Measurements from ENCODE around the gene CYSLTR1. TPM values are rescaled to one million over a fixed set of nuclear protein-coding genes. Genes with fewer than 3 reads are reported as not detected.
"Not testable (repeated sequence)": the region's sequence is repeated elsewhere in the genome, so short reads cannot be mapped to it uniquely, and the experiment has no call there.

The CYSLTR1 gene
- total RNA-seq, 2 experiments from 2014 or later = 20.8 to 23.8 TPM

GRCh38 chrX:78316265-78316664 lies 11.1 kb downstream of the CYSLTR1 start:
- Mint-ChIP-seq H3K27me3 (no peaks in the 10 kb centered on the region), H3K4me1 (peaks cover 43% of the 10 kb centered on the region), H3K36me3 (ENCODE audit: low read depth) (peaks cover 62% of the 10 kb centered on the region), H3K9me3 (peaks cover 11% of the 10 kb centered on the region), H3K4me3 (no peak overlapping the region), H3K27ac (no peak overlapping the region)
- POLR2A ChIA-PET = no interaction called here
- CTCF ChIA-PET = interaction anchor here (1.1 kb wide), 1 partner anchor 11 kb away, joined by 5 read pairs; the partner anchor contains the start of gene CYSLTR1
- no peak for DNase-seq

DNA sequence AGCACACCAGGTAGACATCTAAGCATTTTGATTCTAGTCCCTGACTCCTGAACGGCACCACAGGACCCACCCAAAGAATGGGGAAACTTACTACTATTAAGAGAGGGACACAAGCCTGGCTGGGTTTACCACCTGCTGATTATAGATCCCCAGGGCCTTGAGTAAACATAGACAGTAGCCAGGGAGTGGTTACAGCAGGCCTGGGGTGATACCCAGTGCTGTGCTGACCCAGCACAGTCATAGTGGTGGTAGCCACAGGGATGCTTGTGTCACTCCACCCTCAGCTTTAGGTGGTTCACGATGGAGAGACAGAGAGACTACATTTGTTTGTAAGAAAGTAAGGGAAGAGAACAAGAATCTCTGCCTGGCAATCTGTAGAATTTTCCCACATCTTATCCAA lies 11.7 kb downstream of the CYSLTR1 start:
- Mint-ChIP-seq H3K9me3 (peaks cover 11% of the 10 kb centered on the region), H3K27me3 (no peaks in the 10 kb centered on the region), H3K27ac (no peak overlapping the region), H3K4me1 (peaks cover 39% of the 10 kb centered on the region), H3K36me3 (ENCODE audit: low read depth) (peaks cover 60% of the 10 kb centered on the region), H3K4me3 (no peak overlapping the region)
- CTCF ChIA-PET = interaction anchor here (0.6 to 1.1 kb wide), 3 partner anchors 12 to 30 kb away, joined by 3 to 5 read pairs (median 4); partner anchors contain the start of gene CYSLTR1
- no peak for DNase-seq
- POLR2A ChIA-PET = no interaction called here

- Mint-ChIP-seq H3K36me3 (ENCODE audit: low read depth) (peaks cover 65% of the 10 kb centered on the region), H3K4me1 (peaks cover 40% of the 10 kb centered on the region), H3K9me3 (peaks cover 17% of the 10 kb centered on the region), H3K27me3 (no peaks in the 10 kb centered on the region), H3K4me3 (no peak overlapping the region), H3K27ac (no peak overlapping the region)
- ChIA-PET POLR2A (no interaction called here), CTCF (no interaction called here)
- no peak for DNase-seq
Measured at GRCh38 chrX:78314561-78314960, 12.8 kb downstream of the CYSLTR1 start.

DNA sequence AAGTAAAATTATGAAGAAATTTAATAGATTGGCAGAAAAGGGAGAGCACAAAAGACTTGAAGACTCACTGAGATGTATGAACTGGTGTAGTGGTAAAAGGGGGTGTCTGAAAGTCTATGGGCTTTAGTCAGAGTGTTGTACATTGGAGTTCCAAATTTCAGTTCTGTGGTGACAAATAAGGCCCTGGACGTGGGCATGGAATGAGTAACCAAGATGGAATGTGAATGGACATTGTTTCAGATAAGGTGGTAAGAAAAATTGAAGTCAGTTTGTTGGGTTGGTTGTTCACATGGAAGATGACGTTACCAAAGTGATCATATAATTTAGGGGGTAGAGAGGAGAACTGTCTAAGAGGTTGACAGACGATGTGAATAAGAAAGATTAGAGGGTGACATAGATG lies 13.9 kb downstream of the CYSLTR1 start:
- H3K27ac Mint-ChIP-seq = no peak overlapping the region
- H3K9me3 Mint-ChIP-seq = peaks cover 14% of the 10 kb centered on the region
- no peaks in the 10 kb centered on the region for H3K27me3 Mint-ChIP-seq
- peaks cover 37% of the 10 kb centered on the region for H3K4me1 Mint-ChIP-seq
- ChIA-PET CTCF (interaction anchor here (0.9 kb wide), 1 partner anchor 13 kb away, joined by 3 read pairs; no protein-coding TSS in a partner anchor), POLR2A (no interaction called here)
- no peak for DNase-seq
- H3K36me3 Mint-ChIP-seq (ENCODE audit: low read depth) = peaks cover 69% of the 10 kb centered on the region
- H3K4me3 Mint-ChIP-seq = no peak overlapping the region

DNA sequence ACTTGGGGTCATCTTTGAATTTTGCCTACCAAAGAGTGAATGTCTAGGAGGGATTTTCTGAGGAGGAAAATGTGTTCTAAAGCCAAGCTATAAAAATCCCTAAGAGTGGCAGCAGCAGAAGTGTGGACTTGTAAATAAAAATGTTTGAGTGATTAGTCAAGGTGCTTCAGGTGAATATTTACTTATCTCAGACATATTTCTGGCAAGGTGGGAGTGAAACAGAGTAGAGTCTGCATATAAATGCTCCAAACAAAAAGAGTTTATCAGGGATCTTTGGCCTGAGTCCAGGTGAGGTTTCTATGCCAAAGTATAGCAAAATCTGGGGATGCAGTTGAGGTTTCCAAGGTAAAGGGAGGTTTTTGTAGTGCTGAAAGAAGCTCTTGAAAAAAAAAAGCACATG lies 19.7 kb downstream of the CYSLTR1 start:
- Mint-ChIP-seq H3K36me3 (ENCODE audit: low read depth) (peaks cover 58% of the 10 kb centered on the region), H3K9me3 (peaks cover 15% of the 10 kb centered on the region), H3K27me3 (no peaks in the 10 kb centered on the region), H3K27ac (no peak overlapping the region), H3K4me1 (peaks cover 9% of the 10 kb centered on the region), H3K4me3 (no peak overlapping the region)
- ChIA-PET CTCF (no interaction called here), POLR2A (no interaction called here)
- no peak for DNase-seq

DNA sequence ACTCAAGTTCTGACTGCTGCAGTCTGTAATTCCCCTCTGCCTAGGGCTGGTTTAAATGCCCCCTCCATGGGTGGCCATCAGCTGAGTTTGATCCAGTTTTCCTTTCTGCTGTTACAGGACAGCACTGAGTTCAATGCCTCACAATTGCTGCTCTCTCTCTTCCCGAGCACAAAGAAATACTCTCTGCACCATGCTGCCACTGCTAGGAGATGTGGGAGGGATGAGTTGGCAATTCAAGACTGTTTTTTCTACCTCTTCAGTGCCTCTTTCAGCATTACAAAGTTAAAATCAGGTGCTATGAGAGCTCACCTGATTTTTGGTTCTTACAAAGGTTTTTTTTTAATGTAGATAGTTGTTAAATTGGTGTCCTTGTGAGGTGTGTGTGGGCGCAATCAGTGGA lies 24.3 kb downstream of the CYSLTR1 start:
- CTCF ChIA-PET = no interaction called here
- H3K27ac Mint-ChIP-seq = no peak overlapping the region
- no peak overlapping the region for H3K4me3 Mint-ChIP-seq
- no peaks in the 10 kb centered on the region for H3K4me1 Mint-ChIP-seq
- peaks cover 50% of the 10 kb centered on the region for H3K36me3 Mint-ChIP-seq (ENCODE audit: low read depth)
- DNase-seq = no peak
- peaks cover 18% of the 10 kb centered on the region for H3K9me3 Mint-ChIP-seq
- no peaks in the 10 kb centered on the region for H3K27me3 Mint-ChIP-seq
- POLR2A ChIA-PET = no interaction called here

DNA sequence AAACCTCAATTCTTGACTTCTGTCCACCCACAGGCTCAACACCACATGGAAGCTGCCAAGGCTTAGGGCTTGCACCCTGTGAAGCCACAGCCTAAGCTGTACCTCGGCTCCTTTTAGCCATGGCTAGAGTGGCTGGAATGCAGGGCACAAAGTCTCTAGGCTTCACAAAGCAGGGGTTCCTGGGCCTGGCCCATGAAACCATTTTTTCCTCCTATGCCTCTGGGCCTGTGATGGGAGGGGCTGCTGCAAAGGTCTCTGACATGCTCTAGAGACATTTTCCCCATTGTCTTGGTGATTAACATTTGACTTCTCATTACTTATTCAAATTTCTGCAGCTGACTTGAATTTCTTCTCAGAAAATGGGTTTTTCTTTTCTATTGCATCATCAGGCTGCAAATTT lies 26.5 kb downstream of the CYSLTR1 start:
- POLR2A ChIA-PET, DNase-seq, H3K4me1 Mint-ChIP-seq, H3K27me3 Mint-ChIP-seq, H3K27ac Mint-ChIP-seq, H3K4me3 Mint-ChIP-seq: not testable (repeated sequence)
- CTCF ChIA-PET = interaction anchor here (0.6 kb wide), 1 partner anchor 101 kb away, joined by 3 read pairs; no protein-coding TSS in a partner anchor
- Mint-ChIP-seq H3K36me3 (ENCODE audit: low read depth) (peaks cover 37% of the 10 kb centered on the region), H3K9me3 (peaks cover 21% of the 10 kb centered on the region)

GRCh38 chrX:78283511-78283910 lies 43.9 kb downstream of the CYSLTR1 start:
- CTCF ChIA-PET = no interaction called here
- H3K36me3 Mint-ChIP-seq (ENCODE audit: low read depth) = peaks cover 43% of the 10 kb centered on the region
- DNase-seq = no peak

GRCh38 chrX:78237127-78237526 lies 90.3 kb downstream of the CYSLTR1 start:
- DNase-seq = no peak
- Mint-ChIP-seq H3K36me3 (ENCODE audit: low read depth) (no peaks in the 10 kb centered on the region), H3K27me3 (no peaks in the 10 kb centered on the region), H3K27ac (no peak overlapping the region), H3K9me3 (peaks cover under 1% of the 10 kb centered on the region), H3K4me3 (no peak overlapping the region), H3K4me1 (no peaks in the 10 kb centered on the region)
- ChIA-PET POLR2A (no interaction called here), CTCF (no interaction called here)

More at GRCh38 chrX:78283511-78283910, 43.9 kb downstream of the CYSLTR1 start:
- POLR2A ChIA-PET = no interaction called here
- Mint-ChIP-seq H3K9me3 (peaks cover 15% of the 10 kb centered on the region), H3K27ac (no peak overlapping the region), H3K27me3 (no peaks in the 10 kb centered on the region), H3K4me3 (no peak overlapping the region), H3K4me1 (no peaks in the 10 kb centered on the region)

DNA sequence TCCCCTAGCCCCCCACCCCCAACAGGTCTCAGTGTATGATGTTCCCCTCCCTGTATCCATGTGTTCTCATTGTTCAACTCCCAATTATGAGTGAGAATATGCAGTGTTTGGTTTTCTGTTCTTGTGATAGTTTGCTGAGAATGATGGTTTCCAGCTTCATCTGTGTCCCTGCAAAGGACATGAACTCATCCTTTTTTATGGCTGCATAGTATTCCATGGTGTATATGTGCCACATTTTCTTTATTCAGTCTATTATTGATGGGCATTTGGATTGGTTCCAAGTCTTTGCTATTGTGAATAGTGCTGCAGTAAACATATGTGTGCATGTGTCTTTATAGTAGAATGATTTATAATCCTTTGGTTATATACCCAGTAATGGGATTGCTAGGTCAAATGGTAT lies 101.4 kb downstream of the CYSLTR1 start:
- H3K4me3 Mint-ChIP-seq; H3K27me3 Mint-ChIP-seq; H3K9me3 Mint-ChIP-seq; DNase-seq; CTCF ChIA-PET; H3K27ac Mint-ChIP-seq; H3K4me1 Mint-ChIP-seq; H3K36me3 Mint-ChIP-seq (ENCODE audit: low read depth); POLR2A ChIA-PET: not testable (repeated sequence)

Other genes with a start within 250 kb of the CYSLTR1 start
- 100 to 1,000 TPM; 682 to 705 TPM for gene PGK1, start 223.4 kb downstream of the CYSLTR1 start, total RNA-seq
- 10 to 100 TPM; 24.0 to 25.6 TPM for gene TAF9B, start 188.0 kb downstream of the CYSLTR1 start, total RNA-seq